ENCODE data around the gene GPX7. TPM values are rescaled to one million over a fixed set of nuclear protein-coding genes. Genes with fewer than 3 reads are reported as not detected.

Gene GPX7
- total RNA-seq (10 to 100 TPM; 48.3 to 85.6 TPM), polyA plus RNA-seq (ENCODE audit: insufficient read length in 2 of 2) (10 to 100 TPM; 32.4 to 38.1 TPM)
- long read RNA-seq, donor 1, transcript GPX7-201 (3 exons, 1,228 nt), result major isoform, 34 of 36 reads
- long read RNA-seq, donor 1, partial matches to known transcripts, result 0 of 36 reads
- long read RNA-seq, donor 1, other reads (novel, unspliced or antisense), result 0 of 36 reads
- long read RNA-seq, donor 2, transcript GPX7-201 (3 exons, 1,228 nt), result major isoform, 9 of 10 reads
- long read RNA-seq, donor 2, partial matches to known transcripts, result 0 of 10 reads
- long read RNA-seq, donor 2, other reads (novel, unspliced or antisense), result 0 of 10 reads
- long read RNA-seq, donor 3, transcript GPX7-201 (3 exons, 1,228 nt), result major isoform, 16 of 18 reads
- long read RNA-seq, donor 3, partial matches to known transcripts, result 0 of 18 reads
- long read RNA-seq, donor 3, other reads (novel, unspliced or antisense), result 0 of 18 reads
- long read RNA-seq, donor 4, transcript GPX7-201 (3 exons, 1,228 nt), result major isoform, 95 of 105 reads
- long read RNA-seq, donor 4, partial matches to known transcripts, result 7 of 105 reads
- long read RNA-seq, donor 4, other reads (novel, unspliced or antisense), result 0 of 105 reads

GRCh38 chr1:52601991-52602855 is at the start of gene GPX7:
Gene GPX7, plus strand, starts transcription at chr1:52602371. Its CDS starts 39 bp downstream, at chr1:52602410.
- Histone ChIP-seq H3K9me3 (ENCODE audit: control insufficient read depth, insufficient read depth, low read length) (no peaks in the 10 kb centered on the region), H3K4me1 (ENCODE audit: control insufficient read depth, insufficient read depth, low read length) (peaks cover 22% of the 10 kb centered on the region), H3K4me3 (ENCODE audit: low read depth, low read length) (peak within 1 kb of the TSS; percentile 57), H3K27ac (ENCODE audit: low read depth, low read length) (peak within 1 kb of the TSS; percentile 76), H3K36me3 (ENCODE audit: control insufficient read depth, insufficient read depth, low read length) (peaks cover 10% of the 10 kb centered on the region), H3K27me3 (ENCODE audit: control insufficient read depth, insufficient read depth, low read length) (no peaks in the 10 kb centered on the region)
- under 1% methylated on average over 97 of the region's 97 CpGs for WGBS (ENCODE audit: insufficient coverage)
- DNase-seq (ENCODE audit: low read depth in 4 of 6, low spot score in 6 of 6), result peak in 4 of 6 donors; percentile 28 to 78 (median 54)

GRCh38 chr1:52552505-52553361 is 49.4 kb upstream of the GPX7 start, which contains the start of gene TUT4:
Gene TUT4, minus strand, starts transcription at chr1:52553092. Its CDS starts 26,812 bp downstream, at chr1:52526280.
- Histone ChIP-seq H3K27me3 (ENCODE audit: control insufficient read depth, insufficient read depth, low read length) (no peaks in the 10 kb centered on the region), H3K27ac (ENCODE audit: low read depth, low read length) (peak within 1 kb of the TSS; percentile 95), H3K4me1 (ENCODE audit: control insufficient read depth, insufficient read depth, low read length) (no peaks in the 10 kb centered on the region), H3K4me3 (ENCODE audit: low read depth, low read length) (peak within 1 kb of the TSS; percentile 87), H3K9me3 (ENCODE audit: control insufficient read depth, insufficient read depth, low read length) (no peaks in the 10 kb centered on the region), H3K36me3 (ENCODE audit: control insufficient read depth, insufficient read depth, low read length) (no peaks in the 10 kb centered on the region)
- peak; percentile 78 to 99 (median 90) for DNase-seq (ENCODE audit: low read depth in 4 of 6, low spot score in 6 of 6)
- WGBS (ENCODE audit: insufficient coverage), result 0% methylated on average over 47 of the region's 68 CpGs

GRCh38 chr1:52553362-52554266 is 48.6 kb upstream of the GPX7 start:
- Histone ChIP-seq H3K27ac (ENCODE audit: low read depth, low read length) (peak overlapping the region; percentile 95), H3K9me3 (ENCODE audit: control insufficient read depth, insufficient read depth, low read length) (no peaks in the 10 kb centered on the region), H3K36me3 (ENCODE audit: control insufficient read depth, insufficient read depth, low read length) (no peaks in the 10 kb centered on the region), H3K4me1 (ENCODE audit: control insufficient read depth, insufficient read depth, low read length) (no peaks in the 10 kb centered on the region), H3K27me3 (ENCODE audit: control insufficient read depth, insufficient read depth, low read length) (no peaks in the 10 kb centered on the region), H3K4me3 (ENCODE audit: low read depth, low read length) (peak overlapping the region; percentile 87)
- 0% methylated on average over 52 of the region's 66 CpGs for WGBS (ENCODE audit: insufficient coverage)
- peak; percentile 59 to 97 (median 80) for DNase-seq (ENCODE audit: low read depth in 4 of 6, low spot score in 6 of 6)

GRCh38 chr1:52554267-52554640 is 47.9 kb upstream of the GPX7 start:
- WGBS (ENCODE audit: insufficient coverage), result 22% methylated on average over 5 of the region's 6 CpGs
- Histone ChIP-seq H3K36me3 (ENCODE audit: control insufficient read depth, insufficient read depth, low read length) (no peaks in the 10 kb centered on the region), H3K27ac (ENCODE audit: low read depth, low read length) (peak overlapping the region; percentile 95), H3K4me1 (ENCODE audit: control insufficient read depth, insufficient read depth, low read length) (no peaks in the 10 kb centered on the region), H3K9me3 (ENCODE audit: control insufficient read depth, insufficient read depth, low read length) (no peaks in the 10 kb centered on the region), H3K4me3 (ENCODE audit: low read depth, low read length) (peak overlapping the region; percentile 87), H3K27me3 (ENCODE audit: control insufficient read depth, insufficient read depth, low read length) (no peaks in the 10 kb centered on the region)
- DNase-seq (ENCODE audit: low read depth in 4 of 6, low spot score in 6 of 6), result no peak

- 33% methylated on average over 1 of the region's 3 CpGs for WGBS (ENCODE audit: insufficient coverage)
- Histone ChIP-seq H3K27me3 (ENCODE audit: control insufficient read depth, insufficient read depth, low read length) (no peaks in the 10 kb centered on the region), H3K9me3 (ENCODE audit: control insufficient read depth, insufficient read depth, low read length) (no peaks in the 10 kb centered on the region), H3K4me1 (ENCODE audit: control insufficient read depth, insufficient read depth, low read length) (no peaks in the 10 kb centered on the region), H3K27ac (ENCODE audit: low read depth, low read length) (peak overlapping the region; percentile 95), H3K4me3 (ENCODE audit: low read depth, low read length) (no peak overlapping the region), H3K36me3 (ENCODE audit: control insufficient read depth, insufficient read depth, low read length) (no peaks in the 10 kb centered on the region)
- peak in 1 of 6 donors; percentile 6 for DNase-seq (ENCODE audit: low read depth in 4 of 6, low spot score in 6 of 6)
Observed at GRCh38 chr1:52554756-52555155, 47.4 kb upstream of the GPX7 start.

- Histone ChIP-seq H3K4me1 (ENCODE audit: control insufficient read depth, insufficient read depth, low read length) (no peaks in the 10 kb centered on the region), H3K27ac (ENCODE audit: low read depth, low read length) (no peak overlapping the region), H3K27me3 (ENCODE audit: control insufficient read depth, insufficient read depth, low read length) (no peaks in the 10 kb centered on the region), H3K4me3 (ENCODE audit: low read depth, low read length) (no peak overlapping the region), H3K9me3 (ENCODE audit: control insufficient read depth, insufficient read depth, low read length) (no peaks in the 10 kb centered on the region), H3K36me3 (ENCODE audit: control insufficient read depth, insufficient read depth, low read length) (no peaks in the 10 kb centered on the region)
- no CpG with 5 or more reads among the region's 4 CpGs for WGBS (ENCODE audit: insufficient coverage)
- DNase-seq (ENCODE audit: low read depth in 4 of 6, low spot score in 6 of 6), result no peak
Observed at GRCh38 chr1:52556641-52557360, 45.4 kb upstream of the GPX7 start.

- H3K27me3 ChIP-seq (ENCODE audit: control insufficient read depth, insufficient read depth, low read length), result no peaks in the 10 kb centered on the region
- H3K36me3 ChIP-seq (ENCODE audit: control insufficient read depth, insufficient read depth, low read length), result no peaks in the 10 kb centered on the region
- H3K27ac ChIP-seq (ENCODE audit: low read depth, low read length), result no peak overlapping the region
- no peaks in the 10 kb centered on the region for H3K4me1 ChIP-seq (ENCODE audit: control insufficient read depth, insufficient read depth, low read length)
- WGBS (ENCODE audit: insufficient coverage), result 100% methylated on average over 1 of the region's 2 CpGs
- no peaks in the 10 kb centered on the region for H3K9me3 ChIP-seq (ENCODE audit: control insufficient read depth, insufficient read depth, low read length)
- DNase-seq (ENCODE audit: low read depth in 4 of 6, low spot score in 6 of 6), result no peak
- no peak overlapping the region for H3K4me3 ChIP-seq (ENCODE audit: low read depth, low read length)
Observed at GRCh38 chr1:52558941-52559340, 43.2 kb upstream of the GPX7 start.

- WGBS (ENCODE audit: insufficient coverage), result 100% methylated on average over 1 of the region's 2 CpGs
- Histone ChIP-seq H3K27ac (ENCODE audit: low read depth, low read length) (no peak overlapping the region), H3K4me1 (ENCODE audit: control insufficient read depth, insufficient read depth, low read length) (no peaks in the 10 kb centered on the region), H3K4me3 (ENCODE audit: low read depth, low read length) (no peak overlapping the region), H3K27me3 (ENCODE audit: control insufficient read depth, insufficient read depth, low read length) (no peaks in the 10 kb centered on the region), H3K9me3 (ENCODE audit: control insufficient read depth, insufficient read depth, low read length) (no peaks in the 10 kb centered on the region), H3K36me3 (ENCODE audit: control insufficient read depth, insufficient read depth, low read length) (no peaks in the 10 kb centered on the region)
- no peak for DNase-seq (ENCODE audit: low read depth in 4 of 6, low spot score in 6 of 6)
Observed at GRCh38 chr1:52559875-52560274, 42.3 kb upstream of the GPX7 start.

All from spinal cord (tissue), 10 donors.